ENCODE results near the gene IGF1R.

The IGF1R gene

DNA sequence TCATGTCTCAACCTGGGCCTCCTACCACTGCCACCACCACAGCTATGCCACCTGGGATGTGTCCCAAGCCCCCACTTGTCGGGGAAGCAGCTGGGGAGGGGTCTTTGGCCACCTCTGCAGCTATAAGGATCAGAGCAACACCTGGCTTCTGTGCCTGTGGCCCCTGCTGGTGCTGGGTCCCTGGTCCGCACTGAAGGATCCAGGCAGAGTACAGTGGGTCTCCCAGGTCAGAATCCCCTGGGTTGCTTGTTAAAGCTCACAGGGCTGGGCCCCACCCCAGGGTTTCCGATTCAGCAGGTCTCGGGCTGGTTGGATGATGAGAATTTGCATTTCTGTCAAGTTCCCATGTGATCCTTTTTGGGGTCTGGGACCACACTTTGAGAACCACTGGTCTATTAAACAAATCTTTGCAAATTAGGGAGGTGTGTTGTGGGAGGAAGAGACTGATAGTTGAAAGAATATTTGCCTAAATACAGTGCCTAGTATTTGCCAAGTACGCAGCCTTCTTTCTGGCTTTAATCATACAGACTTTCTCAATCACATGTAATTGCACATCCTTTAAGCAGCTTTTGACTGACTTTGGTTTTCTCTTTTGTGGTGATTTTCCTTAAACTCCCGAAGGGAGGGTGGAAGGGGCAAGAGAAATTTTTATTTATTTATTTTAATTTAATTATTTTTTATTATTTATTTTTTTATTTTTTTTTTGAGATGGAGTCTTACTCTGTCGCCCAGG, 127.3 kb downstream of the IGF1R start:
- DNase-seq (ENCODE audit: low read depth, low spot score): no peak

DNA sequence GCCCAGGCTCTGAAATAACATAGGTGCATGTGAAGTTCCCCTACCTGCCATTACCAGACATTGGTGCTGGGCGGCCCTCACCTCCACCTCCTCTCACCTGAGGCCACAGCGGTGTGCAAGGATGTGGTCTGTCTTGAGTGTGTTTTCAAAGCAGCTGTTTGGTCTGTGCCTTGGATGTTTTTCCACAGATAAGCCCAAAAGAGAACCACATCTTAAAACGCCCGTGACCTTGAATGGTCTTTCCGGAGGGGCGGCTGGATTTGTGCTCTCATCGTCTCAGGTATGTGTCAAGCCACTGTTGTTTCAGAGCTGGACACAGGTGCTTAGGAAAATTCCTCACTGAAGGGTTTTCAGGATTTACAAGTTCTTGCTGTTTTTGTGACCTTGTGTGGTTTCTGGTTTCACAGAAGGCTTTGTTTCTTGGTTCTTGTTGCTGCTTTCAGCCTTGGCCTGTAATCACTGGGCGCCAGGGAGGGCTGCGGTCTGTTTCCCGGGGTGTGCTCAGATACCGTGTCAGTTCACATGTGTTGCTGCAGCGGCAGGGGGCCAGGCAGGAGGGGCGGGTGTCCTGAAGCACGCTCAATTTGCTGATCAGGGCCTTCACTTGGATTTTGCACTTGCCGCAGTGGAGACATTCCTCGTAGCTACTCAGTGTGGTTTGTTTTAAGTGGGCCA, 128.4 kb downstream of the IGF1R start:
- no peak for DNase-seq (ENCODE audit: low read depth, low spot score)

GRCh38 chr15:98777426-98777825, 129.1 kb downstream of the IGF1R start:
- no peak for DNase-seq (ENCODE audit: low read depth, low spot score)

GRCh38 chr15:98778263-98778959, 130.1 kb downstream of the IGF1R start:
- no peak for DNase-seq (ENCODE audit: low read depth, low spot score)

- DNase-seq (ENCODE audit: low read depth, low spot score): no peak
Observed at GRCh38 chr15:98778960-98779359, 130.6 kb downstream of the IGF1R start.

DNA sequence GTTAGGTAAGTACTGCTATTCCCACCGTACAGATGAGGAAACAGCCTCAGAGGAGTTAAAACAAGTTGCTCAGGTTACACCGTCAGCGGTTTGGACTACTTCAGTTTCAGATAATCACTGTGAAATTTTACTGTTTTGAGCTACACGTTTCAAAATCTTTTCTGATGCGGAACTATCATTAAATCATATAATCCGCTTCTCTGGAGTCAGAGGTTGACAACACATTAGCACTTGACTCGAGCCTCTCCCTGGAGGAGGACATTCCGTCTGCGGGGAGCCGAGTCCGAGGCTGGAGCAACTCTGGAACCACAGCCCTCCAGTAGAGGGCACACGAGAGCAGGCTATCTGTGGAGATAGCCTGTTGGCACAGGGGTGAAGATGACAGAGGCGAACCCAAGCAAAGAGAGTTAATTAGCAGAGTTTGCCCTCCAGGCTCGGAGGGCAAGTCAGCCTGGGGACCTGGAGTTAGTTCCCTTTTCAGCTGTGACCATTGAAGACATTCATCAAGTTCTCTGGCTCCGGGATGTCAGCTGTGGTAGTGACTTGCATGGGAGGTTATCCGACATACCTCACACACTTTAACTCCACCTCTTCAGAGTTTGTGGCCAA, 131.2 kb downstream of the IGF1R start:
- DNase-seq (ENCODE audit: low read depth, low spot score): peak; percentile 43

- DNase-seq (ENCODE audit: low read depth, low spot score): no peak
Observed at GRCh38 chr15:98781838-98782237, 133.5 kb downstream of the IGF1R start.

- no peak for DNase-seq (ENCODE audit: low read depth, low spot score)
Observed at GRCh38 chr15:98782801-98783200, 134.5 kb downstream of the IGF1R start.

- no peak for DNase-seq (ENCODE audit: low read depth, low spot score)
Observed at GRCh38 chr15:98785431-98785806, 137.1 kb downstream of the IGF1R start.

DNA sequence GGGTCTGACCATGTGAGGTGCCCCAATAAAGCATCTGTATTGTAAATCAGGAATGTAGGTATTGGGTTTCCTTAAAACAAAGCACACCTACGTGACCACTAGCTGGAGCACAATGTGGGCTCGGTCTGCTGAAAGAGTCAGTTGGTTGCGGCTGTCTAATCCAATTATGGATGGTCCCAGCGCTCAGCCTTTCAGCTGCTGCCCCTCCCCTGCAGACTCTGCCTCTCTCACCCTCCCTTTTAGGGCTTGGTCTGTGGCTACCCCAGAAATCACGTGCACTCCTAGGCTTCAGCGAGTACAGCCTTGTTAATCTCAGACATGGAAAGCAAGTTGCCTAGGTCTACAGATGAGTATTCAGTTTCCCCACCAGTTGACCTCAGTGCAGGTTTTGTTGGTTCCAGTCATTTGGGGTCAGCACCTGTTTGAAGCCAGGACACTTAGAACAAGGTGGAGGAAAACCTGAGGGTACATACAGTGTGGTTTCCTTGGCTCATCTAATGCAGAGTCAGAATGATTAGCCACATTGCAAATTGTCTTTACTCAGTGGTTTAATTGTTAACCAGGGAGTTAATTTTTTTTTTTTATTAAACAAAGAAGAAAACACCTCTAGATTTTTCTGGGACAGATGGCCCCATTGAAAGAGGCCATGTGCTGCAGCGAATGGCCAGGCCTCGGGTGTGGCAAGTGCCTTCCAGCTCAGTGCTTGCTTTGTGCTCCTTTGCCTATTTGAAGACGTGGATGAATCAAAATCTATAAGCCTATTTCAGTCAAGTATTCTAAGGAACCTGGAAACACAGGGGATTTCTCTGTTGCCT, 137.7 kb downstream of the IGF1R start:
- no peak for DNase-seq (ENCODE audit: low read depth, low spot score)

- no peak for DNase-seq (ENCODE audit: low read depth, low spot score)
Observed at GRCh38 chr15:98786717-98787116, 138.4 kb downstream of the IGF1R start.

DNA sequence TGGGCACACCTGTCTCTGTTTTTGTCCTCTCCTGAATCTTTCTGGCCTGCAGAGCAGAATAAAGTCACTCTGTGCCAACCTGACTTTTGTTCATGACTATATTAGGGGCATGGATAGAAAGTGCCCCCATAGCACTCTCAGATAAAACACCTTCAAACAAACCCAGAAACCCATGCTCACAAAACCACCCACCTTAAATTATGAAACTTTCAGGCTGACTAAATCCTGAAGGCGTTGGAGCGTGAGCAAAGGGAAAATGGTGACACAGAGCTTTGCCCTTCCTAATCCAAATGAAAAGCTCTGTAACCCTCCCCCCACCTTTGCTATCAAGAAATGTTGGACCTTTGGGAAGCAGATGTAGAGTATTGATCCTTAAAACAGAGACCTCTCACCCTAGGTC, 138.9 kb downstream of the IGF1R start:
- DNase-seq (ENCODE audit: low read depth, low spot score): no peak

DNA sequence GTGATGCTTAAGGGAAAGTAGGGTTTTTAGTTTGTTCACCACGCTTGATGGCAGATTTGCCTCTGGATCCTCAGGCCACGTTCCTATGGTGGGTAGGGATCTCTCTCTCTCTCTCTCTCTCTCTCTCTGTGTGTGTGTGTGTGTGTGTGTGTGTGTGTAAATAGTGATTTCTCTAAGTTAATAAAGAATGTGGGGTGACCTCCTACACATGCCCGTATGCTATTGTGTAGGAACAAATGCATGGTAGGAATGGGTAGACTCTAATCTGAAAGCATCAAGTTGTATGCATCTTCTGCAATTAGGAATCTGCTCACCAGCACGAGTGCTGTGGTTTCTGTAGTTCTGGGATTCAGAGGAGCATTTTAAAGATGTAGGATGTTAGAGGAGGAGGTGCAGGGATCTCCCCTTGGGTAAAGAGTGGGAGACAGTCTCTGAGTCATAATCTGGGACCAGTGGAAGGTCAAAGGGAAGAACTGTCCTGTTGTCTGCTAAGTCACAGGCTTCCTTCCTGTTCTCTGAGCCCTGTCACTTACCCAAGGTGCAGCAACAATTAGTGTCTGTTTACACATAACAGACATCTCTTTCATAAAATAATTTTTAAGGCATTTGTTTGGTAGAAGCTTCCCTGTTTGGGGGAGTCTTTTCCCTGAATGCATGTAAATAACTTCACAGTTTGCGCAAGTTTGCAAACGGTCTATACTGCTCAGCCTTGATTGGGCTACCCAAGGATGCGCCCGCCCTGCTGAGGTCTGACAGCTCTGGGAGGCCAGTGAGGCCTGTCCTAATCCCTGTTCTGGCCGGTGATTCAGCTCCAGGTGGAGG, 139.8 kb downstream of the IGF1R start:
- DNase-seq (ENCODE audit: low read depth, low spot score): no peak

DNA sequence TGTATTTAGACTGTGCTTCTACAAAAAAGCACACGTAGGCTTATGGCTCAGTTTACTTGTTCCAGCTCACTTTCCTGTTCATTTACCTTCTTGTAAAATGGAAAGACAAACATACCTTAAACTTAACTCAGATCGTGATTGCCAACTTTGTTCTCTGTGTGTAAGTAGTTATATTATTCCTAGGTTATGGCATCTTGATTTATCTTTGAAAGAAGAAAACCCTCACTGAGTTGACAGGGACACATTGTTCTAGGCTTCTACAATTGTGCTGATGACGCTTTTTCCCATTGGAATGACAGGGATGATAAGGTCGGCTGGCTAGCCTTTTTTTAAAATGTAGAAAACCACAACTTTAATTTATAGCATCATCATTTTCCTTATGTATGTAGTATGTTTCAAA, 140.7 kb downstream of the IGF1R start:
- no peak for DNase-seq (ENCODE audit: low read depth, low spot score)

DNA sequence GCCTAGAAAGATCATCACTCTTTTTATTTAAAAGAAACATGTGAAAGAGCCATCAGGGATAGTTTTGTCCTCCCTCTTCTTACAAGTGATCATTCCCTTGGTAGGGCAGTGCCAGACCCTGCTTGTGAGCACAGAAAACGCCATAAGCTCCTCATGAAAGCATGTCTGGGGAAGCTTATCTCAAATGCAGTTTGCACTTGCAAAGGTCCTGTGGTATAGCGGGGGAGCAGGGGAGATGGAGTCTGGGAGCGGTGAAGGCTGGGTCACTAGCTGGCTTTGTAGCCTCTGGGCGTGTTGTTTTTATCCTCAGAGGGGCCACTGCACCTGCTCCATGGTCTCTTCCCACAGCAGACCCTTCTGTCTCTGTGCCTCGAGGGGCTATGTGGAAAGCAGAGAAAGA, 141.9 kb downstream of the IGF1R start:
- DNase-seq (ENCODE audit: low read depth, low spot score): no peak

DNA sequence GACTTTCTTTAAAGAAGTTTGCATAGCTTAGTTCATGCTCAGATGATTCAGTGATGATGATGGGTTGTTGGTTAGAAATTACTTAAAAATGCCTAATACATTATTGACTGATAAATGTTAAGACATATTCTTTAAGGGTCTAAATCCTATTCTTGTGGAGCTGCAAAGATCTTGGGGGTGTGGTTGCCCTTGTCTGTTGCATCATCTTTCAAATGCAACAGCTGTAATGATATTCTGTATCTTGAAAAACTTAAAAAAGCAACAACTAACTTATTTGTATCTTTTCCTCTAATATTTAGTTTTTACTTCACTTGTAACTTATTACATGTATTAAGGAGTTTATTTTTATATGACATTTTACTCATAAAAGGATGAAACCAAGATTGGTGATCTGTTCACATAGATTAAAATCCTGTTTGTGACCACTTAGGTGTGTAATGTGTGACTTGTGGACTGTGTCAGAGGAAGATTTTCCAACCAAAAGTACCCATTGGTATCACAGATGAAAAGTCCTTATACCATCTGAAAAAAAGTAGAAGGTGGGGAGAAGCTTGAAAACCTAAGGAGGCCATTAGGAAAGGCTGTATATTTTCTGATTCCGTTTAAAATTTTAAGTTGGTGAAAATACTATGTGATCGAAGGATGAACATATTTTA, 142.8 kb downstream of the IGF1R start:
- DNase-seq (ENCODE audit: low read depth, low spot score): no peak

DNA sequence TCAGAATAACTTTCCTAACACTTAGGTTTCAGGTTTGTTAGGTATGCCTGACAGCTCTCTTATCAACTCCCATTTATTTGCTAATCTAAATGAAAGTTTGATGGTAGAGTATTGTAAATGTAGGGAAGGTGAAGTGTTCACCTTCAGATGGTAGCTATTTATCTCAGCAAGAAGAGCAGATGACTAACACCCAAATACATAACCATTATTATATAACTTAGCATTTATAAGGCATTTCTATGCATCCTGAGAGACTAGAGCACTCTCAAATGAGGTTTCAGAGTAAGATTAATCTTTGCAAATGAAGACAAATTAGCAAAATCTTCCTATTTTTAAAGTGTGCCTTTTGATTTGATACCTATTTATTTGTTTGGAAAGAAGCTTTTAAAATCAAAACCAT, 143.8 kb downstream of the IGF1R start:
- DNase-seq (ENCODE audit: low read depth, low spot score): no peak

- no peak for DNase-seq (ENCODE audit: low read depth, low spot score)
Observed at GRCh38 chr15:98794211-98794610, 145.9 kb downstream of the IGF1R start.

GRCh38 chr15:98794748-98795147, 146.4 kb downstream of the IGF1R start:
- no peak for DNase-seq (ENCODE audit: low read depth, low spot score)

- no peak for DNase-seq (ENCODE audit: low read depth, low spot score)
Observed at GRCh38 chr15:98795980-98796379, 147.6 kb downstream of the IGF1R start.

Measured in activated naive CD8-positive, alpha-beta T cell treated with anti-CD3 and anti-CD28 coated beads, Interleukin-2, amount 50 U/mL, for 16 hours (primary cell).